K562 (cell line): Measurements from ENCODE around the gene NARF. TPM values are rescaled to one million over a fixed set of nuclear protein-coding genes. Genes with fewer than 3 reads are reported as not detected.

Experiments
- ATF1 ChIP-seq, 2 experiments: fragments of 450-650 bp in 1 of 2; IDR thresholded peaks; 2 replicates each; pipeline ENCODE4 v1.6.1; 2016; ENCODE audit warnings: missing compliant biosample characterization in 1 of 2, missing genetic modification characterization in 1 of 2
- BCLAF1 ChIP-seq, 2 experiments: fragments of 450-650 bp in 1 of 2; IDR thresholded peaks; 2 replicates each; pipeline ENCODE4 v1.6.1; 2011 to 2017; ENCODE audit warnings: low read depth in 2 of 2, antibody characterized with exemption in 1 of 2, borderline replicate concordance in 1 of 2, low read length in 1 of 2, mild to moderate bottlenecking in 1 of 2, mixed read lengths in 1 of 2; ENCODE audit not compliant: control insufficient read depth in 1 of 2
- CAMTA2 ChIP-seq: fragments of 250-450 bp; sonication (Bioruptor Pico); conservative IDR thresholded peaks from 2 replicates; pipeline ENCODE4 v1.5.1; 2022
- FOSL1 ChIP-seq: fragments of 200-800 bp; sonication (Bioruptor generic); conservative IDR thresholded peaks from 2 replicates; pipeline ENCODE4 v1.6.1; 2016; ENCODE audit warnings: missing genetic modification characterization, missing compliant biosample characterization
- GATA2 ChIP-seq: sonication (generic); formaldehyde crosslinking; IDR thresholded peaks from 2 replicates; pipeline ENCODE4 v1.4.0; 2020; ENCODE audit warnings: mild to moderate bottlenecking, missing genetic modification reagents
- HLTF ChIP-seq: fragments of 450-650 bp; IDR thresholded peaks from 2 replicates; pipeline ENCODE4 v1.6.1; 2016
- HOXB6 ChIP-seq: fragments of 250-450 bp; sonication (Bioruptor Pico); IDR thresholded peaks from 2 replicates; pipeline ENCODE4 v1.5.1; 2022; ENCODE audit warnings: mild to moderate bottlenecking, borderline replicate concordance
- MECOM ChIP-seq: fragments of 250-450 bp; sonication (Bioruptor Pico); IDR thresholded peaks from 2 replicates; pipeline ENCODE4 v1.8.0; 2022; ENCODE audit warnings: inconsistent platforms
- TAF1 ChIP-seq: IDR thresholded peaks from 2 replicates; pipeline ENCODE4 v1.6.1; 2011; ENCODE audit warnings: mild to moderate bottlenecking, low read length, moderate library complexity; ENCODE audit not compliant: insufficient read depth, control insufficient read depth, severe bottlenecking; ENCODE audit errors: extremely low read depth
- THAP12 ChIP-seq: fragments of 250-450 bp; sonication (Bioruptor Pico); IDR thresholded peaks from 2 replicates; pipeline ENCODE4 v1.9.0; 2021; ENCODE audit warnings: mild to moderate bottlenecking, inconsistent platforms
- ZNF212 ChIP-seq: fragments of 450-650 bp; formaldehyde crosslinking; IDR thresholded peaks from 2 replicates; pipeline ENCODE4 v1.4.0; 2020; ENCODE audit warnings: mild to moderate bottlenecking
- polyA plus RNA-seq, 8 experiments: library from polyadenylated mRNA; depleted of rRNA in 4 of 8; stranded (reverse) in 5 of 8; unstranded in 3 of 8; fragments of >200 nt; fragmentation: Nextera tagmentation in 2 of 8; fragmentation: Illumina TruSeq in 1 of 8; extraction: Ambion mirVana in 2 of 8; extraction: Trizol in 1 of 8; gene quantifications; 2 replicates each; pipeline versions ENCODE4 v1.2.1 to v1.2.3, GENCODE V29; 2011 to 2014; ENCODE audit warnings: inconsistent platforms in 1 of 8, missing spikeins in 1 of 8
- total RNA-seq, 7 experiments: library from RNA; depleted of rRNA in 6 of 7; stranded (reverse); fragments of >200 nt in 6 of 7; fragmentation: Illumina TruSeq in 2 of 7; extraction: Trizol in 2 of 7; gene quantifications; 2 replicates each; pipeline versions ENCODE4 v1.2.1 to v1.2.3, GENCODE V29; 2011 to 2021; ENCODE audit warnings: low replicate concordance in 1 of 7

Gene NARF
- total and polyA plus RNA-seq, 9 of the 15 experiments (the other 6 are each of a cell fraction or from before 2014, with no cell fraction given): 60.4 to 423 (median 132) TPM

DNA sequence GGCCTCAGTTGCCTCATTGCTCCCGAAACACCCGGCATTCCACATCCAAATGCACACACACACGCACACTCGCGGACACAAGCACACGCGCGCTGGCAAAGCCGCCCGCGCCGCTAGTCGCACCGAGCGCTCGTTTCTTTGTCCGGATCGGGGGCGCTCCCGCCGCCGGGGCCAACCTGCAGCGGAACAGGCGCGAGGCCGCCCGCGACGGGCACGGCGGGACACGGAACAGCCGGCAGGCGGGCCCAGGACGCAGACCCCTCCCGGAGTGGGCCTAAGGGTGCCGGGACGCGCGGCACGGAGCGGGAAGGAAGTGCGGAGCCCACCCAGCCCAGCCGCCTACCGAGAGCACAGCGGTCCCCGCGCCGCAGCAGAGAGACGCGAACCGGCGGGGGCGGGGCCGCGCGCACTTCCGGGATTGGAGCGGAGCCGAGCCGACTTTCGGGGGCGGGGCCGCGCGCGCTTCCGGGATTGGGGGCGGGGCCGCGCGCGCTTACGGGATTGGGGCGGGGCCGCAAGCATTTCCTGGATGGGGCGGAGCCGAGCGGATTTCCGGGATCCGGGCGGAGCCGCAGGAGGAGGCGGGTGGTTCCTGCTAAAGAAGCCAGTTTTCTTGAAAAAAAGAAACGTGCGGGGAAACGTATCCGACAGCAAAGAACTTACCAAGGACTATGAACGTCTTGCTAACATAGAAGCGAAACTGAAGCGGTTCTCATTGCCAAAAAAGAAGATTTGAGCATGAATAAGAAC, 8.0 kb upstream of the NARF start, which contains the start of gene CYBC1 (continued):
- no peak for TF ChIP-seq BCLAF1 (IDR thresholded peaks at IDR 0.05; ENCODE audit: borderline replicate concordance in 1 of 2, control insufficient read depth in 1 of 2, low read depth in 2 of 2, low read length in 1 of 2)
- no peak for TF ChIP-seq HLTF
- no peak for TF ChIP-seq HOXB6 (CRISPR knock-in tag)
- TF ChIP-seq TAF1: peak; percentile 83
- TF ChIP-seq FOSL1 (tag): no peak
- no peak for TF ChIP-seq ATF1 (CRISPR knock-in tag; IDR thresholded peaks at IDR 0.05)
- peak; percentile 63 for TF ChIP-seq ATF1 (tag; IDR thresholded peaks at IDR 0.05)
- TF ChIP-seq THAP12: peak; percentile 69; the same call in 1 of the 2 replicates
- TF ChIP-seq MECOM (CRISPR knock-in tag): no peak
- TF ChIP-seq GATA2 (CRISPR knock-in tag): no peak
- TF ChIP-seq CAMTA2 (CRISPR knock-in tag): no peak
- TF ChIP-seq ZNF212 (CRISPR knock-in tag): no peak
